ENCODE measurements around the gene SRGAP2C. TPM values are rescaled to one million over a fixed set of nuclear protein-coding genes. Genes with fewer than 3 reads are reported as not detected.

Gene SRGAP2C
- total RNA-seq, 2 experiments from 2014 or later, result 10.9 to 11.3 TPM

DNA sequence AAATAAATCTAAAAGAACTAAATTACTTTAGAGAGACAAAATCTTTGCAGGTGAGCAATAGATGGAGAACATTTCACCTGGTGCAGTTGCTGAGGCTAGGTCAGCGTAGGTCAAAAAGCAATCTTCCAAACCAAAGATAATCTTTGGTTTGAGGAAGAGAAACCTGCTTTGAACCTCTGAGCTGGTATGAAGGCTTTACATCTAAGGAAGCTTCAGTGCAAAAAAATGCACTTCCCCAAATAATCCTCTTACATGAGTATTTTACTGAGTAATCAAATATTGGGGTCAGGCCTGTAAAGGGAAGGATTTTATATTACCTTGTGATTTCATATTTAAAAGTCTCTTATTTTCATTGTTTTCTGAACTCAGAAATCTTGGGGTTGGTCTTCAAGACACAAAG is 223.6 kb downstream of the SRGAP2C start:
- Mint-ChIP-seq H3K27ac (no peak overlapping the region), H3K4me3 (no peak overlapping the region), H3K9me3 (no peaks in the 10 kb centered on the region), H3K4me1 (ENCODE audit: low read depth) (no peaks in the 10 kb centered on the region), H3K36me3 (ENCODE audit: low read depth) (no peaks in the 10 kb centered on the region), H3K27me3 (no peaks in the 10 kb centered on the region)
- no peak for ATAC-seq (ENCODE audit: poor library complexity)
- ChIA-PET CTCF (no interaction called here), POLR2A (no interaction called here)
- TF ChIP-seq, protein P1, sequence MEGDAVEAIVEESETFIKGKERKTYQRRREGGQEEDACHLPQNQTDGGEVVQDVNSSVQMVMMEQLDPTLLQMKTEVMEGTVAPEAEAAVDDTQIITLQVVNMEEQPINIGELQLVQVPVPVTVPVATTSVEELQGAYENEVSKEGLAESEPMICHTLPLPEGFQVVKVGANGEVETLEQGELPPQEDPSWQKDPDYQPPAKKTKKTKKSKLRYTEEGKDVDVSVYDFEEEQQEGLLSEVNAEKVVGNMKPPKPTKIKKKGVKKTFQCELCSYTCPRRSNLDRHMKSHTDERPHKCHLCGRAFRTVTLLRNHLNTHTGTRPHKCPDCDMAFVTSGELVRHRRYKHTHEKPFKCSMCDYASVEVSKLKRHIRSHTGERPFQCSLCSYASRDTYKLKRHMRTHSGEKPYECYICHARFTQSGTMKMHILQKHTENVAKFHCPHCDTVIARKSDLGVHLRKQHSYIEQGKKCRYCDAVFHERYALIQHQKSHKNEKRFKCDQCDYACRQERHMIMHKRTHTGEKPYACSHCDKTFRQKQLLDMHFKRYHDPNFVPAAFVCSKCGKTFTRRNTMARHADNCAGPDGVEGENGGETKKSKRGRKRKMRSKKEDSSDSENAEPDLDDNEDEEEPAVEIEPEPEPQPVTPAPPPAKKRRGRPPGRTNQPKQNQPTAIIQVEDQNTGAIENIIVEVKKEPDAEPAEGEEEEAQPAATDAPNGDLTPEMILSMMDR (IDR thresholded peaks at IDR 0.05), result no peak
- intact Hi-C loops (cut with DNase I, micrococcal nuclease), result no loop called here
- H3K9me3 ChIP-seq (ENCODE audit: control insufficient read depth in 1 of 2, insufficient read depth in 1 of 2, low read length in 2 of 2), result no peaks in the 10 kb centered on the region
- no peak overlapping the region for H3K27ac ChIP-seq (ENCODE audit: low read depth in 1 of 2, low read length in 2 of 2)
- H3K27me3 ChIP-seq (ENCODE audit: control insufficient read depth in 1 of 2, insufficient read depth in 2 of 2, low read length in 2 of 2), result no peaks in the 10 kb centered on the region
- peak in 1 of 14 experiments; percentile 11 for DNase-seq
- no peaks in the 10 kb centered on the region for H3K4me1 ChIP-seq (ENCODE audit: insufficient read depth, low read length)
- no peaks in the 10 kb centered on the region for H3K36me3 ChIP-seq (ENCODE audit: insufficient read depth, low read length)
- H3K4me3 ChIP-seq (ENCODE audit: low read length), result no peak overlapping the region

DNA sequence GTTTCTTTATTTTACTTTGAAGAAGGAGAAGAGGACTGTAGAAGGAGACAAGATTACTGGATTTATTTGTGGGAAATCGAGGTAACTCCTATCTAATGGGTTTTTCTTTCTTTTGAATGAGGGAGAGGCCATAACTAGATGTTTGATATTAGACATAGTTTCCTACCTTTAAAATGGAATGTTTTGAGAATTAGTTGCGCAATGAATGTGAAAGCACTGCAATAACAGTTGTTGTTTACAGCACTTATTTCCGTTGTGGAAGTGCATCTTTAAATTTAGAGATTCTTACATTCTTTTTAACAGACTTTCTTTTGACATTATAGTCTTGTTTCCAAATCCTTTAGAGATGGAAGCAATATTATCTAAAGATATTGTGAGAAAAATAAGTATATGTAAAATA is 229.0 kb downstream of the SRGAP2C start:
- no peak overlapping the region for H3K27ac Mint-ChIP-seq
- no peak overlapping the region for H3K27ac ChIP-seq (ENCODE audit: low read depth in 1 of 2, low read length in 2 of 2)
- H3K4me1 ChIP-seq (ENCODE audit: insufficient read depth, low read length), result peaks cover 3% of the 10 kb centered on the region
- ChIA-PET POLR2A (no interaction called here), CTCF (no interaction called here)
- H3K27me3 ChIP-seq (ENCODE audit: control insufficient read depth in 1 of 2, insufficient read depth in 2 of 2, low read length in 2 of 2), result no peaks in the 10 kb centered on the region
- H3K9me3 Mint-ChIP-seq, result no peaks in the 10 kb centered on the region
- intact Hi-C loops (cut with DNase I, micrococcal nuclease), result no loop called here
- no peak overlapping the region for H3K4me3 Mint-ChIP-seq
- no peak overlapping the region for H3K4me3 ChIP-seq (ENCODE audit: low read length)
- no peaks in the 10 kb centered on the region for H3K36me3 ChIP-seq (ENCODE audit: insufficient read depth, low read length)
- H3K9me3 ChIP-seq (ENCODE audit: control insufficient read depth in 1 of 2, insufficient read depth in 1 of 2, low read length in 2 of 2), result no peaks in the 10 kb centered on the region
- DNase-seq, result no peak
- H3K36me3 Mint-ChIP-seq (ENCODE audit: low read depth), result no peaks in the 10 kb centered on the region
- peaks cover 4% of the 10 kb centered on the region for H3K27me3 Mint-ChIP-seq
- TF ChIP-seq, protein P1 (IDR thresholded peaks at IDR 0.05), result no peak
- peaks cover 4% of the 10 kb centered on the region for H3K4me1 Mint-ChIP-seq (ENCODE audit: low read depth)
- ATAC-seq (ENCODE audit: poor library complexity), result no peak

DNA sequence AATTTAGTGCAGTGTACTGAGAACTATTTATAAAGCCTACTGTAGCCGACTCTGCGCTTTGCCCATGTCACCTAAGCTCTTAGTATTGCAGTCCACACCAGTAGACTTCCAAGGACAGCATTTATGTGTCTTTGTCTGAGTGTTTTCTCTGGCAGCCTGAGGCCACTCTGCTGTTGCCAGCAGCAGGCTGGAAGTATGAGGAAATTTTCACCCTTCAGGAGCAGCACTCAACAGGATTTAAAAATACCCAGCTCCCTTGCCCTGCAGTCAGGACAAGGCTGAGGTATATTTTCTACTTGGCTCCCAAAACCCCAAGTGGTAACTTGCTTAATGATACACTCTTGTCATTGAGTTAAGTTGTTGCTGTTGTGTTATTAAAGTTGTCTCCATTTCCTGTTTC is 230.1 kb downstream of the SRGAP2C start:
- intact Hi-C loops (cut with DNase I, micrococcal nuclease), result no loop called here
- H3K4me1 Mint-ChIP-seq (ENCODE audit: low read depth), result peaks cover 4% of the 10 kb centered on the region
- Histone ChIP-seq H3K27ac (ENCODE audit: low read depth in 1 of 2, low read length in 2 of 2) (no peak overlapping the region), H3K36me3 (ENCODE audit: insufficient read depth, low read length) (no peaks in the 10 kb centered on the region), H3K9me3 (ENCODE audit: control insufficient read depth in 1 of 2, insufficient read depth in 1 of 2, low read length in 2 of 2) (no peaks in the 10 kb centered on the region), H3K4me1 (ENCODE audit: insufficient read depth, low read length) (peaks cover 3% of the 10 kb centered on the region), H3K4me3 (ENCODE audit: low read length) (no peak overlapping the region), H3K27me3 (ENCODE audit: control insufficient read depth in 1 of 2, insufficient read depth in 2 of 2, low read length in 2 of 2) (no peaks in the 10 kb centered on the region)
- H3K27me3 Mint-ChIP-seq, result peaks cover 4% of the 10 kb centered on the region
- TF ChIP-seq, protein P1 (IDR thresholded peaks at IDR 0.05), result no peak
- CTCF ChIA-PET, result no interaction called here
- H3K36me3 Mint-ChIP-seq (ENCODE audit: low read depth), result no peaks in the 10 kb centered on the region
- H3K9me3 Mint-ChIP-seq, result no peaks in the 10 kb centered on the region
- H3K4me3 Mint-ChIP-seq, result no peak overlapping the region
- POLR2A ChIA-PET, result no interaction called here
- no peak overlapping the region for H3K27ac Mint-ChIP-seq
- ATAC-seq (ENCODE audit: poor library complexity), result no peak
- DNase-seq, result no peak

Data from CD4-positive, alpha-beta T cell (primary cell).